Keratinocyte (primary cell): ENCODE data around the gene SARNP. TPM values are rescaled to one million over a fixed set of nuclear protein-coding genes. Genes with fewer than 3 reads are reported as not detected.

ENCODE experiments used
- DNase-seq: peaks from one replicate; pipeline ENCODE4 v3.0.0-alpha.2; 2011; ENCODE audit warnings: low read depth, missing footprints, low spot score
- FAIRE-seq: peaks from 2 replicates; lab custom pipeline; 2011; peaks lifted over from hg19 to GRCh38; lab: Jason Lieb, UNC
- H2AFZ ChIP-seq: 2 replicates; pipeline ENCODE4 v1.6.0; 2012; ENCODE audit warnings: low read length, control low read depth, inconsistent platforms; ENCODE audit not compliant: control insufficient read depth
- H3K27ac ChIP-seq: 2 replicates; pipeline ENCODE4 v1.5.1; 2011; ENCODE audit warnings: low read length; ENCODE audit not compliant: control insufficient read depth, insufficient read depth
- H3K27me3 ChIP-seq: 3 replicates; pipeline ENCODE4 v1.6.0; 2011; ENCODE audit warnings: low read length; ENCODE audit not compliant: control insufficient read depth, insufficient read depth; ENCODE audit errors: extremely low read depth
- H3K36me3 ChIP-seq, 2 experiments: 2 replicates in 1 of 2; 3 replicates in 1 of 2; pipeline ENCODE4 v1.5.1; 2011; ENCODE audit warnings: low read length in 2 of 2, mild to moderate bottlenecking in 1 of 2; ENCODE audit not compliant: control insufficient read depth in 2 of 2, insufficient read depth in 2 of 2; ENCODE audit errors: extremely low read depth in 1 of 2
- H3K4me1 ChIP-seq: 3 replicates; pipeline ENCODE4 v1.5.1; 2011; ENCODE audit warnings: low read length; ENCODE audit not compliant: control insufficient read depth, insufficient read depth; ENCODE audit errors: extremely low read depth
- H3K4me2 ChIP-seq: 3 replicates; pipeline ENCODE4 v1.6.0; 2011; ENCODE audit warnings: low read depth, low read length; ENCODE audit not compliant: control insufficient read depth, insufficient read depth; ENCODE audit errors: extremely low read depth
- H3K4me3 ChIP-seq, 3 experiments: fragments of 200-600 bp in 1 of 3; sonication (generic) in 1 of 3; 2 replicates in 2 of 3; 3 replicates in 1 of 3; pipeline ENCODE4 v1.5.1; 2011 to 2016; ENCODE audit warnings: low read length in 3 of 3, mild to moderate bottlenecking in 3 of 3, control low read depth in 2 of 3, inconsistent platforms in 1 of 3, low read depth in 1 of 3, mixed read lengths in 1 of 3, mixed run types in 1 of 3, moderate library complexity in 1 of 3; ENCODE audit not compliant: control insufficient read depth in 2 of 3, insufficient read depth in 2 of 3; ENCODE audit errors: extremely low read depth in 1 of 3
- H3K79me2 ChIP-seq: 2 replicates; pipeline ENCODE4 v1.6.0; 2012; ENCODE audit warnings: low read length; ENCODE audit not compliant: control insufficient read depth, insufficient read depth
- H3K9ac ChIP-seq: 3 replicates; pipeline ENCODE4 v1.6.0; 2011; ENCODE audit warnings: low read length; ENCODE audit not compliant: control insufficient read depth, insufficient read depth; ENCODE audit errors: extremely low read depth
- H3K9me1 ChIP-seq: 3 replicates; pipeline ENCODE4 v1.6.0; 2011; ENCODE audit warnings: low read length; ENCODE audit not compliant: control insufficient read depth, insufficient read depth; ENCODE audit errors: extremely low read depth
- H3K9me3 ChIP-seq: 2 replicates; pipeline ENCODE4 v1.5.1; 2012; ENCODE audit warnings: low read depth, low read length; ENCODE audit not compliant: control insufficient read depth
- H4K20me1 ChIP-seq: 3 replicates; pipeline ENCODE4 v1.6.0; 2011; ENCODE audit warnings: low read length; ENCODE audit not compliant: control insufficient read depth, insufficient read depth; ENCODE audit errors: extremely low read depth
- CTCF ChIP-seq, 3 experiments: IDR thresholded peaks in 1 of 3; conservative IDR thresholded peaks in 1 of 3; optimal IDR thresholded peaks in 1 of 3; 2 replicates in 2 of 3; 3 replicates in 1 of 3; pipeline versions ENCODE3 to v1.5.1; 2011; ENCODE audit warnings: low read length in 3 of 3, mild to moderate bottlenecking in 3 of 3, moderate library complexity in 2 of 3, control low read depth in 1 of 3, inconsistent platforms in 1 of 3; ENCODE audit not compliant: insufficient read depth in 2 of 3; ENCODE audit errors: extremely low read depth in 1 of 3
- EZH2 ChIP-seq: IDR thresholded peaks from one replicate; pipeline ENCODE4 v1.6.1; 2012; ENCODE audit warnings: inconsistent platforms, mild to moderate bottlenecking, low read length, moderate library complexity
- dilution Hi-C: fragments of 300-500 bp; cut with MboI; formaldehyde crosslinking; loops from one replicate; pipeline ENCODE4 v1.7.0; 2020; ENCODE audit warnings: low sequenced_read_pairs; ENCODE audit not compliant: extremely low pct_ligation_motif_present
- polyA plus RNA-seq, 5 experiments: library from polyadenylated mRNA; depleted of rRNA in 3 of 5; stranded (reverse) in 3 of 5; stranded (forward) in 1 of 5; unstranded in 1 of 5; fragments of >200 nt; gene quantifications; 1 replicate in 1 of 5; 2 replicates in 3 of 5; 3 replicates in 1 of 5; pipeline versions ENCODE4 v1.2.1 to v1.2.3, GENCODE V29; 2011 to 2012; ENCODE audit warnings: missing spikeins in 2 of 5, low read depth in 1 of 5, low replicate concordance in 1 of 5

The SARNP gene
- polyA plus RNA-seq, 1 donor (not counting 4 experiments of a cell fraction or from before 2014, with no cell fraction given): 168 TPM

- DNase-seq (no peak), FAIRE-seq (no peak)
- H3K4me3 ChIP-seq: no peak overlapping the region
- dilution Hi-C loops: no loop called here
- H3K4me2 ChIP-seq: no peak overlapping the region
- H2AFZ ChIP-seq: no peak overlapping the region
- H3K27me3 ChIP-seq: no peaks in the 10 kb centered on the region
- TF ChIP-seq CTCF (optimal IDR thresholded peaks at IDR 0.05 in 1 of 3, IDR thresholded peaks at IDR 0.05 in 1 of 3, conservative IDR thresholded peaks at IDR 0.05 in 1 of 3; ENCODE audit: extremely low read depth in 1 of 3, insufficient read depth in 2 of 3, low read length in 3 of 3): no peak
- TF ChIP-seq EZH2: no peak
- H3K9me3 ChIP-seq: no peaks in the 10 kb centered on the region
- H3K79me2 ChIP-seq: peaks cover 13% of the 10 kb centered on the region
- no peak overlapping the region for H3K27ac ChIP-seq
- H3K36me3 ChIP-seq: no peaks in the 10 kb centered on the region
- H3K4me1 ChIP-seq: peaks cover 19% of the 10 kb centered on the region
- no peaks in the 10 kb centered on the region for H4K20me1 ChIP-seq
- peaks cover 3% of the 10 kb centered on the region for H3K9me1 ChIP-seq
- no peak overlapping the region for H3K9ac ChIP-seq
Measured at GRCh38 chr12:55833056-55833455, 15.5 kb upstream of the SARNP start.

GRCh38 chr12:55831447-55831815 is 13.9 kb upstream of the SARNP start:
- H4K20me1 ChIP-seq: no peaks in the 10 kb centered on the region
- DNase-seq: no peak
- peaks cover 27% of the 10 kb centered on the region for H3K79me2 ChIP-seq
- no peaks in the 10 kb centered on the region for H3K9me3 ChIP-seq
- H3K36me3 ChIP-seq: peaks cover 0 to 3% of the 10 kb centered on the region in 2 experiments
- no peak overlapping the region for H3K27ac ChIP-seq
- H3K27me3 ChIP-seq: no peaks in the 10 kb centered on the region
- H3K4me1 ChIP-seq: peaks cover 27% of the 10 kb centered on the region
- peak overlapping the region; percentile 98 for H3K4me2 ChIP-seq
- dilution Hi-C loops: no loop called here
- peaks cover 3% of the 10 kb centered on the region for H3K9me1 ChIP-seq
- H3K9ac ChIP-seq: no peak overlapping the region
- peak overlapping the region; percentile 70 for H2AFZ ChIP-seq
- no peak for TF ChIP-seq EZH2
- no peak for TF ChIP-seq CTCF (optimal IDR thresholded peaks at IDR 0.05 in 1 of 3, IDR thresholded peaks at IDR 0.05 in 1 of 3, conservative IDR thresholded peaks at IDR 0.05 in 1 of 3; ENCODE audit: extremely low read depth in 1 of 3, insufficient read depth in 2 of 3, low read length in 3 of 3)
- peak overlapping the region; percentile 88 to 98 (median 93) for H3K4me3 ChIP-seq
- FAIRE-seq: no peak
